Activated B cell treated with CpG ODN at 0.5 μM for 24 hours (primary cell): Measurements from ENCODE around the gene TIGD1. TPM values are rescaled to one million over a fixed set of nuclear protein-coding genes. Genes with fewer than 3 reads are reported as not detected.

Experiments
- ATAC-seq: fragments of 200-7000 bp; cut with Tn5 transposase; one replicate; pipeline ENCODE4 v1.10.0; 2021; ENCODE audit warnings: low read depth, mild to moderate bottlenecking, moderate library complexity
- CTCF ChIA-PET: fragments of 350-600 bp; sonication (Branson Sonifier 250); formaldehyde crosslinking; loops from one replicate; lab custom pipeline; 2021; ENCODE audit warnings: antibody characterized with exemption; lab: Charles Lee
- POLR2A ChIA-PET: fragments of 350-600 bp; sonication (Branson Sonifier 250); formaldehyde crosslinking; loops from one replicate; lab custom pipeline; 2021; ENCODE audit warnings: antibody characterized with exemption; lab: Charles Lee
- DNase-seq: peaks from one replicate; pipeline ENCODE4 v3.0.0; 2022
- H3K27ac Mint-ChIP-seq: one replicate; pipeline ENCODE4 v1.8.0; 2020; ENCODE audit warnings: mixed read lengths
- H3K27me3 Mint-ChIP-seq: one replicate; pipeline ENCODE4 v1.8.0; 2021; ENCODE audit warnings: mixed read lengths
- H3K36me3 Mint-ChIP-seq: one replicate; pipeline ENCODE4 v1.8.0; 2021; ENCODE audit warnings: low read depth, mixed read lengths
- H3K4me1 Mint-ChIP-seq: one replicate; pipeline ENCODE4 v1.8.0; 2021; ENCODE audit warnings: mixed read lengths
- H3K4me3 Mint-ChIP-seq: one replicate; pipeline ENCODE4 v1.8.0; 2020; ENCODE audit warnings: mild to moderate bottlenecking, mixed read lengths
- H3K9me3 Mint-ChIP-seq: one replicate; pipeline ENCODE4 v1.8.0; 2020; ENCODE audit warnings: mixed read lengths
- CTCF ChIP-seq: fragments of 200-600 bp; IDR thresholded peaks from one replicate; pipeline ENCODE4 v1.8.0; 2022; ENCODE audit warnings: antibody characterized with exemption, mild to moderate bottlenecking
- intact Hi-C: fragments of 100-400 bp; cut with micrococcal nuclease; formaldehyde crosslinking; loops from one replicate; pipeline ENCODE4 v1.15.1; 2024
- total RNA-seq: library from RNA; stranded (reverse); gene quantifications from 2 replicates; pipeline ENCODE4 v1.2.3, GENCODE V29; 2022

The TIGD1 gene
- total RNA-seq, 1 donor from 2014 or later = 8.8 TPM

- H3K4me1 Mint-ChIP-seq = peaks cover 15% of the 10 kb centered on the region
- ATAC-seq (peak; percentile 49), DNase-seq (no peak)
- TF ChIP-seq CTCF = no peak
- peaks cover 3% of the 10 kb centered on the region for H3K9me3 Mint-ChIP-seq
- ChIA-PET POLR2A (no interaction called here), CTCF (no interaction called here)
- no peak overlapping the region for H3K4me3 Mint-ChIP-seq
- intact Hi-C loops = no loop called here
- H3K27ac Mint-ChIP-seq = no peak overlapping the region
- peaks cover 10% of the 10 kb centered on the region for H3K36me3 Mint-ChIP-seq
- H3K27me3 Mint-ChIP-seq = peaks cover 5% of the 10 kb centered on the region
These were observed 9.0 kb downstream of the TIGD1 start for GRCh38 chr2:232541195-232541960.

GRCh38 chr2:232540441-232541041 is 9.8 kb downstream of the TIGD1 start:
- POLR2A ChIA-PET = no interaction called here
- CTCF ChIA-PET = no interaction called here
- no peak for DNase-seq
- H3K36me3 Mint-ChIP-seq = peaks cover 5% of the 10 kb centered on the region
- TF ChIP-seq CTCF = no peak
- intact Hi-C loops = no loop called here
- no peak for ATAC-seq
- peaks cover 15% of the 10 kb centered on the region for H3K4me1 Mint-ChIP-seq
- peaks cover 4% of the 10 kb centered on the region for H3K9me3 Mint-ChIP-seq
- H3K4me3 Mint-ChIP-seq = no peak overlapping the region
- no peak overlapping the region for H3K27ac Mint-ChIP-seq
- peaks cover 5% of the 10 kb centered on the region for H3K27me3 Mint-ChIP-seq

GRCh38 chr2:232539298-232540231 is 10.8 kb downstream of the TIGD1 start, which contains the start of gene CHRNG:
TSS of gene CHRNG (plus strand) at chr2:232539692. CDS start at chr2:232539748, 56 bp downstream.
- ATAC-seq (no peak), DNase-seq (no peak)
- Mint-ChIP-seq H3K27ac (no peak within 1 kb of the TSS), H3K4me3 (no peak within 1 kb of the TSS), H3K36me3 (no peaks in the 10 kb centered on the region), H3K27me3 (peaks cover 5% of the 10 kb centered on the region), H3K9me3 (peaks cover 4% of the 10 kb centered on the region), H3K4me1 (peaks cover 15% of the 10 kb centered on the region)
- ChIA-PET CTCF (no interaction called here), POLR2A (no interaction called here)
- intact Hi-C loops = no loop called here
- TF ChIP-seq CTCF = no peak

- CTCF ChIA-PET = no interaction called here
- H3K4me3 Mint-ChIP-seq = no peak overlapping the region
- POLR2A ChIA-PET = no interaction called here
- peaks cover 15% of the 10 kb centered on the region for H3K4me1 Mint-ChIP-seq
- peaks cover 5% of the 10 kb centered on the region for H3K27me3 Mint-ChIP-seq
- no peaks in the 10 kb centered on the region for H3K36me3 Mint-ChIP-seq
- no peak overlapping the region for H3K27ac Mint-ChIP-seq
- H3K9me3 Mint-ChIP-seq = peaks cover 4% of the 10 kb centered on the region
- intact Hi-C loops = no loop called here
- TF ChIP-seq CTCF = no peak
- no peak for ATAC-seq
- DNase-seq = no peak
These were observed 11.7 kb downstream of the TIGD1 start for GRCh38 chr2:232538671-232539070.
